OCI-LY1 (cell line): ENCODE measurements around the gene ABLIM2.

Experiments used
- EZH2 ChIP-seq: fragments of 200-600 bp; sonication (generic), shearing (Covaris generic); IDR thresholded peaks from 2 replicates; pipeline ENCODE4 v1.8.0; 2017; ENCODE audit warnings: borderline replicate concordance, mixed run types, mild to moderate bottlenecking, antibody characterized with exemption, low read length, moderate library complexity, mixed read lengths
- TF ChIP-seq, protein P1 (sequence below): fragments of 200-600 bp; sonication (generic), shearing (Covaris generic); IDR thresholded peaks from 2 replicates; pipeline ENCODE4 v1.5.1; 2017; ENCODE audit warnings: mild to moderate bottlenecking, antibody characterized with exemption, low read length, moderate library complexity, mixed read lengths

DNA sequence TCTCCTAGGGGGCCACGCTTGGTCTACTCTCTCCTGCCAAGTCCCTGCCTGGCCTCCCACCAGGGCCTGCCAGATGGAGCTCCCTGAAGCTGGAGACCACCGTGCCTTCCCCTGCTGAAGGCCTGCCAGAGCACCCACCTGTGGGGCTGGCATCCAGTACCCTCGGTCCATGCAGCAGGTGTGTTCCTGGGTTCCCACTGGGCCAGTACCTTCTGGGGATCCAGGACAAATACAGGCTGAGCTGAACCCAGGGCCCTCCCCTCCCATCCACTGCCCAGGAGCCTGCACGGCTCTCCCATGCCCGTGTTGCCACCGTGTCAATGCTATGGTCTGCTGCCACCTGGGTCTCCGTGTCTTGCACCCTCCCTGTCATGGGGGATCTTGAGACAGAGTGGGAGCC lies 68.8 kb downstream of the ABLIM2 start:
- TF ChIP-seq, protein P1, sequence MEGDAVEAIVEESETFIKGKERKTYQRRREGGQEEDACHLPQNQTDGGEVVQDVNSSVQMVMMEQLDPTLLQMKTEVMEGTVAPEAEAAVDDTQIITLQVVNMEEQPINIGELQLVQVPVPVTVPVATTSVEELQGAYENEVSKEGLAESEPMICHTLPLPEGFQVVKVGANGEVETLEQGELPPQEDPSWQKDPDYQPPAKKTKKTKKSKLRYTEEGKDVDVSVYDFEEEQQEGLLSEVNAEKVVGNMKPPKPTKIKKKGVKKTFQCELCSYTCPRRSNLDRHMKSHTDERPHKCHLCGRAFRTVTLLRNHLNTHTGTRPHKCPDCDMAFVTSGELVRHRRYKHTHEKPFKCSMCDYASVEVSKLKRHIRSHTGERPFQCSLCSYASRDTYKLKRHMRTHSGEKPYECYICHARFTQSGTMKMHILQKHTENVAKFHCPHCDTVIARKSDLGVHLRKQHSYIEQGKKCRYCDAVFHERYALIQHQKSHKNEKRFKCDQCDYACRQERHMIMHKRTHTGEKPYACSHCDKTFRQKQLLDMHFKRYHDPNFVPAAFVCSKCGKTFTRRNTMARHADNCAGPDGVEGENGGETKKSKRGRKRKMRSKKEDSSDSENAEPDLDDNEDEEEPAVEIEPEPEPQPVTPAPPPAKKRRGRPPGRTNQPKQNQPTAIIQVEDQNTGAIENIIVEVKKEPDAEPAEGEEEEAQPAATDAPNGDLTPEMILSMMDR, result no peak
- TF ChIP-seq EZH2, result no peak
